Tibial artery (tissue), 4 donors: ENCODE results near the gene CYTH4.

Experiments
- DNase-seq, 2 donors: peaks; one replicate each; pipeline ENCODE4 v3.0.0-alpha.2; 2019
- H3K27ac ChIP-seq, 2 donors: fragments of 200-600 bp; sonication (generic) in 1 of 2; 1 replicate in 1 of 2; 2 replicates in 1 of 2; pipeline ENCODE4 v1.5.1; 2018 to 2019; ENCODE audit warnings: mild to moderate bottlenecking in 1 of 2
- H3K27me3 ChIP-seq, 2 donors: fragments of 200-600 bp; sonication (generic) in 1 of 2; one replicate each; pipeline versions ENCODE4 v1.5.1 to v1.6.0; 2016 to 2019
- H3K36me3 ChIP-seq, 3 donors: fragments of 200-600 bp; sonication (generic) in 2 of 3; one replicate each; pipeline ENCODE4 v1.5.1; 2016 to 2019; ENCODE audit warnings: mild to moderate bottlenecking in 2 of 3
- H3K4me1 ChIP-seq, 4 donors: fragments of 200-600 bp; sonication (generic) in 2 of 4; 1 replicate in 3 of 4; 2 replicates in 1 of 4; pipeline ENCODE4 v1.5.1; 2016 to 2019
- H3K4me3 ChIP-seq, 2 donors: fragments of 200-600 bp; sonication (generic) in 1 of 2; 1 replicate in 1 of 2; 2 replicates in 1 of 2; pipeline ENCODE4 v1.5.1; 2018 to 2019; ENCODE audit warnings: mild to moderate bottlenecking in 2 of 2
- H3K9me3 ChIP-seq, 3 donors: fragments of 200-600 bp; sonication (generic) in 1 of 3; one replicate each; pipeline ENCODE4 v1.5.1; 2016 to 2019
- intact Hi-C: fragments of 100-400 bp; cut with DNase I; formaldehyde crosslinking; loops from one replicate; pipeline ENCODE4 v1.15.0; 2023; ENCODE audit warnings: low total_unique reads
- TF ChIP-seq, protein P1 (sequence below), 2 experiments: fragments of 200-600 bp in 1 of 2; fragments of 450-650 bp in 1 of 2; IDR thresholded peaks; one replicate each; pipeline ENCODE4 v1.5.1; 2017 to 2019; ENCODE audit warnings: antibody characterized with exemption in 2 of 2, mild to moderate bottlenecking in 1 of 2, moderate library complexity in 1 of 2

CYTH4 gene

DNA sequence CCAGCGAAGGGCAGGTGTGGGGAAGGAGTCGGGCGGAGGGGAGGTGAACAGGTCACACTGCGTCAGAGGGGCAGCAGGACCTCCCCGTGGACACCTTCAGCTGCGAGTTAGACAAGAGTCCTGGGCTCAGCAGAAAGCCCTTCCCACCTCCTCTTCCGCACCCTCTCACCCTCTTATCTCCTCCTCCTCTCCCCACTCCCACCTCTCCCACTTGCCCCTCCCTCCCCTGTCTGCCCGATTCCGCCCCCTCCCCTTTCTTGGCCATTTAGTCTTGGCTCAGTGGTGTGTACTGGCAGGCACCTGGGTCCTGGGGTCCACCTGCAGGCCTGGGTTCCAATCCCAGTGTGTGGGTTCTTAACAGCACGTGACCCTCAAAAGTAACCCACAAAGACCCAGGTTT, 37.2 kb downstream of the CYTH4 start:
- Histone ChIP-seq H3K9me3 (no peaks in the 10 kb centered on the region), H3K27ac (no peak overlapping the region), H3K36me3 (no peaks in the 10 kb centered on the region), H3K4me3 (no peak overlapping the region), H3K4me1 (peaks cover 0 to 3% (median 0%) of the 10 kb centered on the region in 4 donors), H3K27me3 (peaks cover 0 to 82% of the 10 kb centered on the region in 2 donors)
- intact Hi-C loops = no loop called here
- no peak for DNase-seq
- TF ChIP-seq, protein P1, sequence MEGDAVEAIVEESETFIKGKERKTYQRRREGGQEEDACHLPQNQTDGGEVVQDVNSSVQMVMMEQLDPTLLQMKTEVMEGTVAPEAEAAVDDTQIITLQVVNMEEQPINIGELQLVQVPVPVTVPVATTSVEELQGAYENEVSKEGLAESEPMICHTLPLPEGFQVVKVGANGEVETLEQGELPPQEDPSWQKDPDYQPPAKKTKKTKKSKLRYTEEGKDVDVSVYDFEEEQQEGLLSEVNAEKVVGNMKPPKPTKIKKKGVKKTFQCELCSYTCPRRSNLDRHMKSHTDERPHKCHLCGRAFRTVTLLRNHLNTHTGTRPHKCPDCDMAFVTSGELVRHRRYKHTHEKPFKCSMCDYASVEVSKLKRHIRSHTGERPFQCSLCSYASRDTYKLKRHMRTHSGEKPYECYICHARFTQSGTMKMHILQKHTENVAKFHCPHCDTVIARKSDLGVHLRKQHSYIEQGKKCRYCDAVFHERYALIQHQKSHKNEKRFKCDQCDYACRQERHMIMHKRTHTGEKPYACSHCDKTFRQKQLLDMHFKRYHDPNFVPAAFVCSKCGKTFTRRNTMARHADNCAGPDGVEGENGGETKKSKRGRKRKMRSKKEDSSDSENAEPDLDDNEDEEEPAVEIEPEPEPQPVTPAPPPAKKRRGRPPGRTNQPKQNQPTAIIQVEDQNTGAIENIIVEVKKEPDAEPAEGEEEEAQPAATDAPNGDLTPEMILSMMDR (IDR thresholded peaks at IDR 0.05) = no peak

DNA sequence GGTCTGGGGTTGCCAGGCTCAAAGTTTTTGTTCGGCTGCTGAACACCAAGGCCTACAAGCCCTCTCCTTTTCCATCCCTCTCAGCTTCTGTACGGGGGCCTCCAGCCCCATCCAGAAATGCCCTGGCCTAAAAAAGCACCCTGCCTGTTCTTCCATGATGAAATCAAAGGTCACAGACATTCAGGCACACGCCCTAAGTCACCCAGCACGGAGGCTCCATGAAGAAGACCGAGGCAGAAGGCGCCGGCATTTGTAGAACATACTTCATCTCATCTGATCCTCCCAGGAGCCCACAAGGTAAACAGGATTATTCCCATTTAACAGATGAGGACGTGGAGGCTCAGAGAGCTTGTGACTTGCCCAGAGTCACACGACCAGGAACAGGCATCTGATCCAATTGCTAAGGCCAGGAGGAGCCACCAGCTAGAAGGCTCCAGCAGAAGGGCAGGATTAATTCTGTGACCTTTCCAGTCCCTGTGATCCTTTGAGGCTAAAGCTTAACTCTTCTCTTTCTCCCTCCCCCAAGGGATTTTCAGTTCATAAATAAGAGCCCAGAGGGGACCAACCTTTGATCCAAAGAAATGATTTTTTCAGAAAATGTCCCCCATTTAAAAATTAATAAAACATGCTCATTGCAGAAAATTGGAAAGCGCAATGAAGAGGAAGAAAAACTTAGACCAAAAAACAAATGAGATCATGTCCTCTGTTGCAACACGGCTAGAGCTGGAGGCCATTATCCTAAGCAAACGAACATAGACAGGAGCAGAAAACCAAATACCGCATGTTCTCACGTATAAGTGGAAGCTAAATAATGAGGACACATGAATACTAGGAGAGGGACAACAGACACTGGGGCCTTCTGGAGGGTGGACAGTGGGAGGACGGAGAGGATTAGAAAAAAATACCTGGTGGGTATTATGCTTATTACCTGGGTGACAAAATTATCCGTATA, 38.7 kb downstream of the CYTH4 start:
- Histone ChIP-seq H3K4me1 (no peaks in the 10 kb centered on the region), H3K36me3 (no peaks in the 10 kb centered on the region), H3K4me3 (no peak overlapping the region), H3K27me3 (peaks cover 0 to 86% of the 10 kb centered on the region in 2 donors), H3K27ac (no peak overlapping the region), H3K9me3 (no peaks in the 10 kb centered on the region)
- DNase-seq = no peak
- TF ChIP-seq, protein P1 (IDR thresholded peaks at IDR 0.05) = no peak
- intact Hi-C loops = no loop called here

DNA sequence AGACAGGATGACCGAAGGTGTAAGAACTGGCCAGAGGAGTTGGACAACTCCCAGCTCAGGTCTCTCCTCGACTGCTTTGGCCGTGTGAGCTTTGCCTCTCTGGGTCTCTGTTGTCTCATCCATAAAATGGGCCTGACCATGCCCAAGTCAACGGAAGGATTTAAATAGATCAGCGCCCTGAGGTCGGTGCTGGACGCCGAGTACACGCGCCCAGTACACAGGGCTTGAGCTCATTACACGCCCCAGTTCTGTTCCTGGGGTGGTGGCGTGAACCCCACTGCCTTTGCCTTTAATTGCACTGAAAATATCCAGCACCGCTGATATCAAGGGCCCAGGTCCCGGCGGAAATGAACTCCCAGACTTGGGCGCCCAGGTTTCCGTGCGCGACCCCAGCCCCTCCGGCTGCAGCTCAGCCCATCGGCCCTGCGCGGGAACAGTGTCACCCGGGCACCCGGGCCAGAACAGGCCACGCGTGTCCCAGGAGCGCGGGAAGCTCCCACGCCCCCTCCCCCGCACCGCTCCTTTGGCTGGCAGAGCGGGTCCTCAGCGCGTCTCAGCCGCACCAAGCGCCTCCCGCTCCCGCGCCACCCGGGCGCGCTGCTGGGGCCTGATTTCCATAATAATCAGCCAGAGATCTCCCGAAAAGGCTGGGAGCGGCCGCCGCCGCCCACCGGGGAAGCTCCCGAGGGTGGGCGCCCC, 42.2 kb downstream of the CYTH4 start:
- TF ChIP-seq, protein P1 (IDR thresholded peaks at IDR 0.05) = no peak
- no peaks in the 10 kb centered on the region for H3K9me3 ChIP-seq
- intact Hi-C loops = no loop called here
- no peak overlapping the region for H3K27ac ChIP-seq
- H3K36me3 ChIP-seq = no peaks in the 10 kb centered on the region
- no peak for DNase-seq
- no peak overlapping the region for H3K4me3 ChIP-seq
- peaks cover 0 to 84% of the 10 kb centered on the region in 2 donors for H3K27me3 ChIP-seq
- no peaks in the 10 kb centered on the region for H3K4me1 ChIP-seq

DNA sequence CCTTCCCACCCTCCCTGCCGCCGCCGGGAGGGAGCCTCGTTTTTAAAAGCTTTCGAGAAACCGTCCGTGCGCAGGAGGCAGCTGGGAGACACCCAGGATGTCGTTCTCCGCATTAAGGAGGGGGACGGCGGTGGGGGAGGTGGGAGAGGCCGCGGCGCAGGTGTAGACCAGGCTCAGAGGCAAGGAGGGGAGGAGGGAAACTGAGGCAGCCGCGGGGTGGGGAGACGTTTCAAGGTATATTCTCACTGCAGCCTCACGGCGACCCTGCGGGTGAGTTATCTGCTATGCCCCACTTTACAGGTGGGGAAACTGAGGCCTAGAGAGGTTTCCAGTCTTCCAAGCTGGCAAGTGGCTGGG, 42.7 kb downstream of the CYTH4 start:
- no peak overlapping the region for H3K4me3 ChIP-seq
- TF ChIP-seq, protein P1 (IDR thresholded peaks at IDR 0.05) = no peak
- H3K27ac ChIP-seq = no peak overlapping the region
- no peaks in the 10 kb centered on the region for H3K36me3 ChIP-seq
- intact Hi-C loops = no loop called here
- peaks cover 0 to 84% of the 10 kb centered on the region in 2 donors for H3K27me3 ChIP-seq
- no peak for DNase-seq
- no peaks in the 10 kb centered on the region for H3K9me3 ChIP-seq
- no peaks in the 10 kb centered on the region for H3K4me1 ChIP-seq

DNA sequence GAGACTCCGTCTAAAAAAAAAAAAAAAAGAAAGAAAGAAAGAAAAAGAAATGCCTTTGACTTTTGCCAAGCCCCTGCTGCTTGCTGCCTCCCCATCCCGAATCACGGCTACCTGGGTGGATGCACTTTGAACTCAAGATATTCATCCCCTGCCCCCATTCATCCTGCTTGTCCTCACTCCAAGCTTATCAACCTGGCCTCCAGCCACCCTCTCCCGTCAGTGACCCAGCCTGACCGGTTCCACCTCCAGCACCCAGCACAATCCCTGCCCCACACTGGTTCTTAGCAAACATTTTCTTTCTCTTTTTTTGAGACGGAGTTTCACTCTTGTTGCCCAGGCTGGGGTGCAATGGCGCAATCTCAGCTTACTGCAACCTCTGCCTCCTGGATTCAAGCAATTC, 44.4 kb downstream of the CYTH4 start:
- intact Hi-C loops = no loop called here

More for the DNA sequence above, 44.4 kb downstream of the CYTH4 start:
- Histone ChIP-seq H3K4me3 (no peak overlapping the region), H3K4me1 (no peaks in the 10 kb centered on the region), H3K27me3 (peaks cover 0 to 92% of the 10 kb centered on the region in 2 donors), H3K9me3 (no peaks in the 10 kb centered on the region), H3K27ac (no peak overlapping the region), H3K36me3 (no peaks in the 10 kb centered on the region)
- TF ChIP-seq, protein P1 (IDR thresholded peaks at IDR 0.05) = no peak
- DNase-seq = no peak
